EL (cell line): Measurements from ENCODE around the gene ZNF330.
"Not testable (repeated sequence)": the region's sequence is repeated elsewhere in the genome, so short reads cannot be mapped to it uniquely, and the experiment has no call there.

ENCODE experiments used
- DNase-seq: peaks from one replicate; pipeline ENCODE4 v3.0.0-alpha.2; 2016

ZNF330 gene

DNA sequence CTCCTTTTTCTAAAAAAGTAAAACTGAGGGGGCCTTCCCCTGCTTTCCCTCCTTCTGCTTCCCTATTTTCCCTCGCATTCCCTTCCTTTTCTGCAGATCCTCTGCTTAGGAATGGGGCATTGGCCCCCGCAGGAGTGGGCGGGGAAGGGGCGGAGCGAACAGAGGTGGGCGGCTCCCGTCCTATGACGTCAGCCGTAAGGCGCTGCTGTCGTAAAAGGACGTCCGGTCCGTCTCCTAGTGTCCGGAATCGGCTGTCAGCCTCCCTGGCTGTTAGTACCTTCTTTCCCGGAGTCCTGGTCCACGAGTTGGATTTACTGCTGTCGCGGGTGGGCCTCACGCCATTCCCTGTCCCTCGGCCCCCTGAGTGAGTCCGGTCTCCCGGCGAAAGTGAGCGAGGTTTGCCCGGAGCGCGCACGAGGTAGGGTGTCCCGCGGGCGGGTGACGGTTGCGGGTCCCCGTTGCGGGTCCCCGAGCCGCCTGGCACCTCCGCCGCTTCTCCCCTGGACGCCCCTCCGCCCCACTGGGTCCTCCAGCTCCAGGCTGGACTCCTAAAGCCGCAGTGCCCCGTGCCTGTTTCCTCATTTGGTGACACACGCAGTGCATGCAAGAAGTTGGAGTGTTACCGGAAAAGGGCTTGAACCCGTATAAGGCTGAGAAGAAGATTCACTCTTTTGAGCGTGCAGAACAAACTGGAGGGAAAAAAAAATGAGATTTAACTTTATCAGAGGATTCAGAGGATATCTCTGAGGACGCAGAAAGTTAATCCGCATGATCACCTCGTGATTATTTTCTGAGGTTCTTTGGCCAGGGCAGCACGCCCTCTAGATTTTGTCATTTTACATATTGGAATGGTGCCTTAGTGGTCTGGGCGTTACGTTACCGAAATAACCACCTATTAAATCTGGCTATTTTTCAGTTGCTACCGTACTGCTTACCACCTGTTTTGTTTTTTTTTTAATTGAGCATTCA is at the start of gene ZNF330:
TSS of gene ZNF330 (plus strand) at position 205 of the 969 bp plus-strand sequence. CDS start 1,477 bp downstream, outside the sequence.
- peak; percentile 87 for DNase-seq

DNA sequence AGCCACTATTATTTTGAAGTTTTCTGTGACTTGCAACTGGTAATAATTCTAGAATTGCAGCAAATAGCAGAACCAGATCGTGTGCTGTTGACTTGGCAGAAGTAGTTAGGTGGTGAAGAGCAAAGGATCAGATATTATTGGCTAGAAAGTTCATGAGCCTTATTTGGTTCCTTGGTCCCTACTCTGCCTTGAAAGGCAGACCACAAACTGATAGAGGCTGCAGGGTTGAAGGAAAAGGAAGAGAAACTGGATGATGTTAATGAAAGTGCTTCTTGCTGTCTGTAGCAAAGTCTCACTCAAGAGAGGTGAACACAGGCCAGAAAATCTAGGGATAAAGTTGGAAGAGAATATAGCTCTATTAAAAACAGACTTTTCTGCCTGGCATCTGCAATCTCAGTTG is 46.2 kb upstream of the ZNF330 start:
- DNase-seq = no peak

- no peak for DNase-seq
These were observed 43.5 kb upstream of the ZNF330 start for GRCh38 chr4:141177171-141177570.

- no peak for DNase-seq
These were observed 41.0 kb upstream of the ZNF330 start for GRCh38 chr4:141179474-141180373.

- DNase-seq = peak; percentile 17
These were observed 39.5 kb upstream of the ZNF330 start for GRCh38 chr4:141180991-141181761.

DNA sequence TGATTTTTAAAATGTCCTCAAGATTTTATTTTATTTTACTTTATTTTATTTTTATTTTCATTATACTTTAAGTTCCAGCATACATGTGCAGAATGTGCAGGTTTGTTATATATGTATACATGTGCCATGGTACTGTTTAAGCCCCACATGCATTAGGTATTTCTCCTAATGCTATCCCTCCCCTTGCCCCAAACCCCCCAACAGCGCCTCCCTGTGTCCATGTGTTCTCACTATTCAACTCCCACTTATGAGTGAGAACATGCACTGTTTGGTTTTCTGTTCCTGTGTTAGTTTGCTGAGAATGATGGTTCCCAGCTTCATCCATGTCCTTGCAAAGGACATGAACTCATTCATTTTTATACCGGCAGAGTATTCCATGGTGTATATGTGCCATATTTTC is 37.2 kb upstream of the ZNF330 start:
- DNase-seq = not testable (repeated sequence)

GRCh38 chr4:141192564-141192963 is 28.1 kb upstream of the ZNF330 start:
- no peak for DNase-seq

GRCh38 chr4:141193516-141194034 is 27.1 kb upstream of the ZNF330 start:
- DNase-seq = no peak

GRCh38 chr4:141195095-141195707 is 25.5 kb upstream of the ZNF330 start:
- DNase-seq = no peak

GRCh38 chr4:141196227-141196933 is 24.3 kb upstream of the ZNF330 start:
- DNase-seq = no peak

- no peak for DNase-seq
These were observed 12.7 kb upstream of the ZNF330 start for GRCh38 chr4:141207961-141208360.

- no peak for DNase-seq
These were observed 10.5 kb upstream of the ZNF330 start for GRCh38 chr4:141210168-141210567.

DNA sequence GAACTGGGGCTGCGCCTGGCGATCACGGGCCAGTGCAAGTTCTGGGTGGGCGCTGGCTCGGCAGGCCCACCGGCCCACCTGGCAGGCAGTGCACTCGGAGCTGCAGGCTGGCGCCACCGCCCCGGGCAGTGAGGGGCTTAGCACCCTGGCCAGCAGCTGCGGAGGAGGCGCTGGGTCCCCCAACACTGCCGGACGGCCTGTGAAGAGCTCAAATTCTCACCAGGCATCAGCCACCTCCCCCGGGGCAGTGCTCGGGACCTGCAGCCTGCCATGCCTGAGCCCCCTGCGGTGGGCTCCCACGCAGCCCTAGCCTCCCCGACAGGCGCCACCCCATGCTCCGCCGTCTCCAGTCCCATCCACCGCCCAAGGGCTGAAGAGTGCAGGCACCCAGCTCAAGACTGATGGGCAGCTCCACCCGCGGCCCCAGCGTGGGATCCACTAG is 7.1 kb upstream of the ZNF330 start:
- no peak for DNase-seq

GRCh38 chr4:141215030-141215429 is 5.7 kb upstream of the ZNF330 start:
- DNase-seq = no peak

DNA sequence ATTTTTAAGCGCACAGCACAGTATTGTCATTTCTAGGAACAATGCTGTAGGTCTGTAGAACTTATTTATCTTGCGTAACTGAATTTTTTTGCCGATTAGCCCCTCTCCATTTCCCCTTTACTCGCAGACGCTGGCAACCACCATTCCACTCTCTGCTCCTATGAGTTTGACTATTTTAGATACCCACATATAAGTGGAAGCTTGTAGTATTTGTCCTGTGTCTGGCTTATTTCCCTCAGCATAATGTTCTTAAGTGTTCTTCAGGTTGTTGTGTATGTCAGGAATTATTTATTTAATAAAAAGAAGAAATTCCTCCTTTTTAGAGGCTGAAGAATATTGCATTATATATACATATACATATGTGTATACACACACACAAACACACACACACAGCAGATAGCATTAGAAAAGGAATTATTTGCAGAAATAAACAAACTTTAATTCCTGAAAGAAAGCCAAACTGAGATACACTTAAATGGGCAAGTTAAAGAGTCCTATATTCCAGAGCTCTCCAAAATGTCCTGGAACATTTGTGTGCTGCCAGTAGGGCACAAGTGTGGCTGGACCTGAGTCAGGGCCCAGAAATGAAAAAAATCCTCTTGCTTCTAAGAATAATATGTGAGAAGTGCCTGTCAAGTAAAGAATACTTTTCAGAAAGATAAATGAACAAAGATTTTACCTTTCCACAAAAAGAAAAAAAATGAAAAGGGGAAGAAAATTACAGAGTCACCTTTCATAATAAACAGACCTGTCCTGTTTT is 4.5 kb upstream of the ZNF330 start:
- no peak for DNase-seq

- peak; percentile 4 for DNase-seq
These were observed 424 bp upstream of the ZNF330 start for GRCh38 chr4:141220271-141220670.

DNA sequence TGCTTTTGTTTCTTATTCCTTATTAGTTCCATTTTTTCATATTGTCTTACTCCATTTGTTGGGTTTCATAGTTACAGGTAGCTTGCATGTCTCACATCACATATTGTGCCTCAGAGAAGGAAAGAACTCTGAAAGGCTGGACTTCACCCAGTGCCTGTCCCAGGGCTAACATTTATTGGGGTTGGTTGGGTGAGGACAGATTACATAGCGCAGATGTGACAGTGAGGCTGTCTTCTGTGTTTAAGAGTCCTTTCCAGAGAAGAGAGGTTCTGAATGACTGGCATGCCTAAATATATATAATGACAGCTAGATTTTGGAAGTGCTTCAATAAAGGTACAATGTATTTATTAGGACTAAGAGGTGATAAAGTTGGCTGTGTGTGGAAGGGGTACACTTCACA is 2.7 kb downstream of the ZNF330 start:
- no peak for DNase-seq

GRCh38 chr4:141227280-141227679 is 6.6 kb downstream of the ZNF330 start:
- DNase-seq = not testable (repeated sequence)

GRCh38 chr4:141229408-141230101 is 8.9 kb downstream of the ZNF330 start:
- DNase-seq = no peak

GRCh38 chr4:141233673-141234072 is 13.0 kb downstream of the ZNF330 start:
- DNase-seq = no peak
